Colon (tissue), 2 donors: ENCODE measurements around the gene GALNT18.
"Not testable (repeated sequence)": the region's sequence is repeated elsewhere in the genome, so short reads cannot be mapped to it uniquely, and the experiment has no call there.

Experiments used
- FAIRE-seq: peaks from 2 replicates; lab custom pipeline; 2012; peaks lifted over from hg19 to GRCh38; lab: Jason Lieb, UNC
- donor health status: control.
- donor health status: control.

The GALNT18 gene

DNA sequence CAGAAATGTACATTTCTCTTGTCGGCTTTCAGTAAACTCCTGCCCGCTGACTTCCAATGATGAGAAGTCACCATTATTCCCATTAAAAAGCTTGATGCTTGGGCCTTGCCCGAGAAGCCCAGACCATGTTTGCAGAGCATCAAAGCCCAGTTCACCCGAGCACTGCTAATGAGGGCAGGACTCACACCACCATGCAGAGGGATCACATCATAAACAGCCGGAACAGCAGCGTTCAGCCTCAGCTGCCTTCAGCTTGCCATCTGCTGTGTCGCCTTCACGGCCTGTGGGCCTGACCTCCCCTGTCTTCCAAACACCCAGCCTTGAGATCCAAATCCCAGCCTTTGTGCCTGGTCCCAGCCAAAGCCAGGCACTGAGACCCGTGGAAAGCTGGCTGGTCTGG, 163.3 kb downstream of the GALNT18 start:
- no peak for FAIRE-seq

DNA sequence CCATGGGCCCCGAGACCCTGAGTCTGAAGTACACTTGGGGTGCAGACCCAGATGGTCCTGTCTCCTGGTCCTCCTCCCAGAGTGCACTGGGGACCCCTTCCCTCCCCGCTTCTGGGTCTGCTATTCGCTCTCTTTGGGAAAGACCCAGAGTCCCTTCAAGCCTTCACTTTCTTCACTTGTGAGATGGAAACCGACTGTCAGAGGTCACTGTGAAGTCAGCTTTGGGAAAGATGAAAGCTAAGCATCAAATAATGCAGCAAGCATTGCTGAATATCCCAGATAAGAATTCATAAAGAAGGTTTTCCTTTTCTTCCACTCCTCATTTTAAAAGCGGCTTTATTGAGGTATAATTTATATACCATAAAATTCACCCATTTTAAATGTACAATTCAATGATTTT, 163.8 kb downstream of the GALNT18 start:
- FAIRE-seq, result no peak

DNA sequence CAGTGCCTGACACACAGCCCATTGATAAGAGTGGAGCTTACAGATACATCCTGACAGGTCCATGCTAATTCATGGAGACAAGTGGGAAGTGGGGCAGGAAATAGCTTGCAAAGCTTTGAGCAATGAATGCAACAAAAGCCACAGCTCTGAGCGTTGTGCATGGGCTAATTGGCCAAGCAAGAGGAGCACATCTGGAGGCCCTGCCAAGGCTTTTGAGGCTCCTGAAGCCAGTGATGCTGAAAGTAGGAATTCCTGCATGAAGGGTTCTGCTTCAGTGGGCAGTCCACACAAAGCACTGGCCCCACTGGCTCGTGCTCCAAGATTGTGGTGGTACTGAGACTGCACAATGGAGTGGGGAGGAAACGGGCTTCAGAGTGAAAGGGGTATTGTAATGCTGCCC, 164.9 kb downstream of the GALNT18 start:
- FAIRE-seq, result no peak

DNA sequence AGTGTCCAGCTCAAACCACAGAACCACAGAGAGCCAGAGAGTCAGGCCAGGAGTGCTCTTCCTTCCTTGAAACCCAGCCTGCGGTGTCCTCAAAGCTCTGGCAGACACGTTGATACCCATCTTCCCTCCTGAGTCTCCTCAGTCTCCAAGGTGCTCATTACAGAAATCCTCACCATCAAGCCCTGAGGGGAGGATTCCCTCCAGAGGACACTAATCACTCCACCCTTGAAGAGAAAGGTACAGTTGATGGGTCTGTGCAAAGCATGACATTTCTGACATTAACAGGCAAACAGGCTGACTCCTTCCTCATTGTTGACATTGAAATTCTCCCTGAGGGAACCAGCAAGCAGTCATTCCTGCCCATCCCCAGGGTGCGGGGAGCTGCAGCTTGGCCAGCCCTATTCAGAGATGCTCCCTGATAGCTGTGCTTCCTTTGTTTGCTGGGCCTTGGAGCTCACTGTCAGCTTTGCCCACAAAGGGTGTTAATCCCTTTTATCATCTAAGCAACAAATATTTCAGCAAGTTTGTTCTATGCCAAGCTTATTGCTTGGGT, 167.1 kb downstream of the GALNT18 start:
- FAIRE-seq, result no peak

DNA sequence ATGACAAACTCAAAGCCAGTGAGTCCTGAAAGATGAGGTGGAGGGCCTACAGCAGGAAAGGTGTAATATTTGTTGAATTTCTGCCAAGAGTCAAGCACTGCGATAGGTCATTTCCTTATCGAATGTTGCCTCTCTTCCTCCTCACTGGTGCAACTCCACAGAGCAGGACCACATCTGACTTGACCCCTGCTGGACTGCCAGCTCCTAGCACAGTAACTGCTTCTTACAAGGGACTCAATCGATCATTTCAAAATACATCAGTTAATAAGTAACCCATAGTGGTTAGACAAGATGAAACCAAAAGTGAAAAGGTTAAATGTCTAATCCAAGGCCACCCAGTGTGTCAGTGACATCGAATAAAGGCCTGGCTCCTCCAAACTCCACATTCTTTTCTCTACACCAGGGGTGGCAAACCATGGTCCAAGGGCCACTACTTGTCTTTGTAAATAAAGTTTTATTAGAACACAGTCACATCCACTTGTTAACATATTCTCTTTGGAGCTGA, 170.3 kb downstream of the GALNT18 start:
- FAIRE-seq, result no peak

DNA sequence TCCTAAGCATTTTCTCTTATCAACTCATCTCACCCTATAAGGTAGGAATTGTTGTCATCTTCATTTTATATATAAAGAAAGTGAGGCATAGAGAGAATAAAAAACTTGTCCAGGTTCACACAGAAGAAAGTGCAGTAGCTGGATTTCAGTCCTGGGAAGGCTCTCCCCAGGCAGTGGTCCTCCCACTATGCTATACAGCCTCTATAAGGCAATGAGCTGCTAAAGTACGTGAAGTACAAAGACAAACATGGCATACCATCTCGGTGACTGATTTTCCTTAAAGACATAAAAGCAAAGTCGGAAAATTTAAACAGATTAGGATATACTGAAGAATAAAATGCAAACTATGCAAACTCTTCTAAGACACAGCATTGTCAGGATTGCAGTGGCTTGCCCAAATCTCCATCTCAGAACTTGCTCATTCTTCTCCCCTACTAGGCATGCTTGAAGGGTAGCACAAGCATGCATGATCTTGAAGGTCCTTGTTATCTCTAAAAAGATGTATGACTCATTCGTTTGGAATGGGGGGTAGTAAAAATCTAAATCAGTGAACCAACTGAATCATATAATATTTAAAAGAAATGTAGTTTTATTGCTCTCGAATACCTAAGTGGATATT, 171.0 kb downstream of the GALNT18 start:
- no peak for FAIRE-seq

DNA sequence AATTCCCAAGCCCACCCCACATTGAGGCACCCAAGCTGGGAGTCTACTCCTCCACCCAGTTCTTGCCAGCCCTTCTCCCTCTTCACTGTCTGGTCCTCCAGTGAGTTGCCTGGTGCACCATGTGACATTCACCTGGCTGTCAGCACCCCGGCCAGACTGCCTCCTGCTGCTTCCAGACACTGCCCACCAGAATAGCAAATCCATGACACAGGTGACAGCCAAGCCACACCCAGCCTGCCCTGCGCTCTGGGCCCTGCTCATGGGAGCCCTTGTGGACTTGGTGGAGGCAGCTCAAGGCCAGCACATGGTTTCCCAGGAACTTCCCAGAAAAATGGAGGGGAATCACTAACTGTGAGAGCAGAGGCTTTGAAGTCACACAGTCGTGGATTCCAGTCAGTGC, 172.5 kb downstream of the GALNT18 start:
- no peak for FAIRE-seq

DNA sequence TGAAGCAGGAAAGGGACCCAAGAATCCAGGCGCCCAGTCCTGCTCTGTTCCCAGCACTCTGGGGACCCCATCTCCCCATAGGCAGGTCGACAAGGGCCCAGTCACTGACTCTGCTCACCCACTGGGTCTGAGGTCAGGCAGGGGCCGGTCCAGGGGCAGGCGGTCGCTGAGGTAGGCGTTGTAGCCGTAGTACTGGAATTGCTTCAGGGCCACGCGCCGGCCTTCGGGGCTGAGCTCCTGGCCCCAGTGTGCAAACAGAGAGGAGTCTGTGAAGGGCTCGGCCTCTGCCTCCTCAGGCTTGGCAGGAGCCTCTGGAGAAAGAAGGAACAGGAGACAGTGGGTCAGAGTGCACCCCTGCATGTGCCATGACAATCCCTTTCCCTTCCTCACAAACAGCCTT, 173.2 kb downstream of the GALNT18 start:
- FAIRE-seq, result no peak

DNA sequence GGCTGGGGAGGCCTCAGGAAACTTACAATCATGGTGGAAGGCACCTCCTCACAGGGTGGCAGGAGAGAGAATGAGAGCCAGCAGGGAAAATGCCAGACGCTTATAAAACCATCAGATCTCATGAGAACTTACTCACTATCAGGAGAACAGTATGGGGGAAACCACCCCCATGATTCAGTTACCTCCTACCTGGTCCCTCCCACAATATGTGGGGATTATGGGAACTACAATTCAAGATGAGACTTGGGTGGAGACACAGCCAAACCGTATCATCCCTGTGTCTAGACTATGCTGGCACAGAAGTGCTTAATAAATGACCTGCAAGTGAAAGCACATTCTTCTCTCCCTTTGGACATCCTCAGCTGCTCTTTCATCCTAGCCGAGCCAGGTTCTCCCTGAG, 174.2 kb downstream of the GALNT18 start:
- not testable (repeated sequence) for FAIRE-seq

DNA sequence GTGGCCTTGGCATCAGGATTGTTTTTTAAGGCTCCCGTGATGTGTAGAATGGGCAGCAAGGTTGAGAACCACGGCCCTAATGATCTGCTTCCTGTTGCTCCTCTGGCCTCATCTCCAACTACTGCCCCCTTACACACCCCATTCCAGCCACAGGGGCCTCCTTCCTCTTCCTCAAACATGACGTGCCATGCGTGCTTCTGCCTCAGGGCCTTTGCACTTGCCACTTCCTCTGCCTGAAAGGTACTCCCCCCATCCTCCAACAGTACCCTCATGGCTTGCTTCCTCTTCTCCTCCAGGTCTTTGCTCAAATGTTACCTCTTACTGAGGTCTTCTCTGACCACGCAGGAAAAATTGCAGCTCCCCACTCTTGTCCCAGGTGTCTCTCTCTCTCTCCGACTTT, 174.8 kb downstream of the GALNT18 start:
- no peak for FAIRE-seq

DNA sequence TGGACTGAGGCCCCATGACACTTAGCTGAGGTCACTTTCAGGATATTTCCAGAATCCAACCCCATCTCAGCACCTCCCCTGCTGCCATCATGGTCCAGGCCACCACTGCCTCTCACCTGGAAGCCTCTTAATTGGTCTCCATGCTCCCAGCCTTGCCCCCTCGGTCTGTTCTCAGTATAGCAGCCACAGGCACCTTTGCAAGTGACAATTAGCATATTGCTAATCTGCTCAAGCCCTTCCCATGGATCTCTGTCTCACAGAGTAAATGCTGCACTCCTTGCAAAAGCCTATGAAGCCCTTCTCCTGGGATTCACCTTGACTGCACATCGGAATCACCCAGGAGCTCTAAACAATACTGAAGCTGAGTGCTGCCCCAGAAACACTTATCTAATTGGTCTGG, 175.2 kb downstream of the GALNT18 start:
- no peak for FAIRE-seq

DNA sequence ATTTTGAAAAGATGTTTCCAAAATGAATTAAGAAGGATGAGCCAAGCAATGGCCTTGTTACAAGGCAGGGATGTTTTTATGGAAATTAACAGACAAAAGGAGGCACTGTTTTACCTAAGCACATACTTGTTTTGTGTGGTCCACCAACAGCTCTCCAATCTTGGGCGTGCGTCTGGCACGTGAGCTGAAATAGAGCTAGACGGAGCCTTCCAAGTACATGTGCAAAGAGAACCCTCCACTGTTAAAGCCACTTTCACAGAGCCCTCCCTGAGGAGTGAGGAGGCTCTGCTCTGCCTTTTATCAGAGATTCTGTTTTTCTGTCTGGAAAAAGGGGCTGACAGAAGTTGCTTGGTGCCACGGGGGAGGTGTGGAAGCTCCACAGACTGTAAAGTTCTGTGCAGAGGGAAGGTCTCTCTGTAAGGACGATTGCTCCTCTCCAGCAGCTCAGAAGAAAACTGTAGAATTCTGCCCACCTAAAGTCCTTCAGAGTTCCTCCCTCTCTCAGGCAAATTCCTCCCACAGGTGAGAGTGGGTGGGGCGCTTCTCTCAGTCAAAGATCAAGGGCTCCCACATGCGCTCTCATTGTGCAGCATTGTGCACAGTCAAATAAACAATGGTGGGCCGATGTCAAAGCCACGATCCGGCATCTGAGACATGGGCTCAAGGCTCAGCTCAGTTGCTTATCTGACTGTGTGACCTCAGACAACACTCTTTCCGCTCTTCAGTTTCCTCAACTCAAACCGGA, 176.2 kb downstream of the GALNT18 start:
- no peak for FAIRE-seq

DNA sequence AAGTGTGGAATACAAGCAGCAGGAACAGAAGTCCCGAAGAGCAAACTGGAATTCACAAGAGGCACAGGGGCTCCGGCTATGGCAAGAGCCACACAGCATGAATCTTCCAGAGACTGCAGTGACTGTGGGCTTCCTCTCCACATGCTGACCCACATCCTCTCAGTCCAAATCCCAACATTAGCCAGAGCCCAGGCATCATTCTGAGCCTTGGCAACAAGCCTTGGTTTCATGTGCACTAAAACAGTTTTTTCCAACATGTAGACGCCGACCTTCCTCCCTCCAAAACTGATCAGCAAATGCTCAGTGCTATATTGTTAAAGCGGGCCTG, 177.0 kb downstream of the GALNT18 start:
- no peak for FAIRE-seq

DNA sequence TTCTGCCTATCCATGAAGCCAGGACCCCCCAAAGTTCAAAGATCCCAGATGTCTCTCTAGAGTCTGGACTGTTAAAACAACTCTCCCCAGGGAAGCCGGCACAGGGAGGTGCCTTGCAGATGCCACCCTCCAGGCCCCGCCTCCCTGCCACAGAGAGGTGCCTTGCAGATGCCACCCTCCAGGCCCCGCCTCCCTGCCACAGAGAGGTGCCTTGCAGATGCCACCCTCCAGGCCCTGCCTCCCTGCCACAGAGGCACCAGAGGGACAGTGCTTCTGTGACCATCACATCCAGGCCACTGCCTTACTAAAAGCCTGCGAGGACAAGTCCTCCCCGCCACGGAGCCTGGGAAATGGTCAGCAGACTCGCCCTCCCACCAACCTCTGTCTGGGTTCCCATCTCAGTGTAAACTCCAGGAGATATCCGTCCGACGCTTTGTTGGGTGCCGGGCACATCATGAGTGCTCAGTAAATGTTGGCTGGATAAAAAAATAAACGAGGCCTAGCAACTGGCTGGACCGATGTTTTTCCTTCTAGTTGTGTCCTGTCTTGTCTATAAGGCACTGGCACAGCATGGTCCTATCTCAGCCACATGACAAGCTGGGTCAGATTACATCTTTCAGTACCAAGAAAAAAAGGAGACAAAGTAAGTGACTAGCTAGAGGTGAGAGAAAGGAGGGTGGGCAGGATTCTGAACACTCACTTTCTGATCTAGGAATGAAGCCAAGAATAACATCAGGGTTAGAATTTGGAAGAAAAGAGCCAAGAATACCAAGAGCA, 177.6 kb downstream of the GALNT18 start:
- FAIRE-seq, result no peak

DNA sequence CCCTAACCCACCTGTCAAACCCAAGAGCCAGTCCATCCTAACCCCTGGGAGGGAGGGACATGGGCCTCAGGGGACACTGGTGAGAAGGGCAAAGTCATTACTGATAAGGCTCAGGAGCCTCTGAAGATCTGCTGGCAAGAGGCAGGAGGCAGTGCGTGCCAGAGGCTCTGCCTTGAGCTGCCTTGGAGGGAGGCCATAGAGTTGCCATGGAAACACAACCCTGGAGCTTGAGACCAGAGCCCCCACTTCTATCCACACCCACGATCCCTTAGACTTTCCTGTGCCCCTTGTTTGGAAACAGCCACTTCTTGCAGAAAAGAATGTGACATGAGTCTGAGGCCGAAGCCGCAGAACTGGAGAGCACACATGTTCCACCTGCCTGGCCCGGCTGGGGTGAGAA, 179.0 kb downstream of the GALNT18 start:
- no peak for FAIRE-seq

DNA sequence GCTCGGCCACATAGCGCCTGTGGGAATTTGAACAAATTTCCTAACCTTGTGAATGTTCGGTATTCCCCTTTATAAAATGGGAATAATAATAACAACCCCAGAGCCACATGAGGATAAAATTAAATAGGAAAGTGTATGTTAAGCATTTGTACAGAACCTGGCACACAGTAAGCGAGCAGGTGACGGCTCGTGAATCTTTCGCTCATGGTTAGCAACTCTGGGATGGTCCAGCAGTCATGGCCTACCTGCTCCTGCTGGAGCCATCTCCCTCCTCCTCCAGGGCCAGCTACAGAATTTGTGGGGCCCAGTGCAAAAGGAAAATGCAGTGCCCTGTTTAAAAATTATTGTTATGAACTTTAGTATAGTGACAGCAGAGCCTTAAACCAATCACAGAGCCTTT, 180.3 kb downstream of the GALNT18 start:
- FAIRE-seq, result no peak

DNA sequence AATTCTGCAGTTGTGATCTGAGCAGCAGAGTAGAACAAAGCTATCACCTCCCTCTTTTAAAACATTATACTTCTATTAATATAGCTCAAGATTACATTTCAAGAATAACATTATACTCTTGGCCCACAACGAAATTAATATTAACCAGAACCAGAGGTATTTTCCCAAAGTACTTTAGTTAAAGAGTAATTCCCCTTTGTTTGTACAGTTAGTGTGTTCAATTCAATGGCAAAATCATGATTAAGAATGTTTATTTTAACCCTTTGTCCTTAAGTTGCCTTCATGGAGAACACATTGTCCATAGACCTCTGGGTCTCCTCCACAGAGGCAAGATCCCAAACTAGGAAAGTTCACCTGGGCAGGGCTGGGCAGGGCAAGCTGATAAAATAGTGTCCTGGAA, 180.7 kb downstream of the GALNT18 start:
- no peak for FAIRE-seq

DNA sequence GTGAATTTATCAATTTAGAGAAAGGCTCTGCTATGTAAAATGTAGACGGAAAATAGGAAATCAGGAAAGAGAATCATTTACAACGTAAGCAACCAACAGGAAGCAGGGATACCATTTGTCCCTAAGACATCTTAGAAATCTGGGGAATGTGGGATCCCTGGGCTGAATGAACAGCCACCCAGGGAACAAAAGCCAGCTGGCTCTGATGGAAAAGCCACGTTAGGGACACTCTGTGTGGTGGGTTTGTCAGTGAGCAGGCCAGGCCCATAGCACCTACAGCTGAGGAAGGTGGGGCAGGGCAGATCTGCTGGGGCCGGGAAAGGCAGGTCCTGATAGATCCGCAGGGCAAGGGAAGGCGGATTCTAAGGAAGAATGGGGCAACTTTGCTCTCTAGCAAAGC, 181.7 kb downstream of the GALNT18 start:
- FAIRE-seq, result no peak

DNA sequence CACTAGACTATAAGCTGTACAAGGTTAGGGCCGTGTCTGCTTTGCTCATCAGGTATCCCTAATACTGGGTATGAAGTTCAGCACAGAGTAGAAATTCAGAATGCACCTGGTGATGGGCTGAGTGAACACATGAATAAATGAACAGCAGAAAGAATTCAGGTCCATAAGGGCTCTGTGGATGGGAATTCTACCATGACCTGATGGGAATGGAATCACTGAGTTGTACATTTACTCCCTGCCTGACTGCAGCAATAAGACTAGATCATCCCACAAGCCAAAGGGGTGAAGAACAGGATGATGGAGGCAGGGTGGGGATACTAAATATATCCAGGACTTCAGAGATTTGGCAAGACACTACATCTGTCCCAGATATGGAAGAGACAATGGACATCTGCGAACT, 182.2 kb downstream of the GALNT18 start:
- no peak for FAIRE-seq

DNA sequence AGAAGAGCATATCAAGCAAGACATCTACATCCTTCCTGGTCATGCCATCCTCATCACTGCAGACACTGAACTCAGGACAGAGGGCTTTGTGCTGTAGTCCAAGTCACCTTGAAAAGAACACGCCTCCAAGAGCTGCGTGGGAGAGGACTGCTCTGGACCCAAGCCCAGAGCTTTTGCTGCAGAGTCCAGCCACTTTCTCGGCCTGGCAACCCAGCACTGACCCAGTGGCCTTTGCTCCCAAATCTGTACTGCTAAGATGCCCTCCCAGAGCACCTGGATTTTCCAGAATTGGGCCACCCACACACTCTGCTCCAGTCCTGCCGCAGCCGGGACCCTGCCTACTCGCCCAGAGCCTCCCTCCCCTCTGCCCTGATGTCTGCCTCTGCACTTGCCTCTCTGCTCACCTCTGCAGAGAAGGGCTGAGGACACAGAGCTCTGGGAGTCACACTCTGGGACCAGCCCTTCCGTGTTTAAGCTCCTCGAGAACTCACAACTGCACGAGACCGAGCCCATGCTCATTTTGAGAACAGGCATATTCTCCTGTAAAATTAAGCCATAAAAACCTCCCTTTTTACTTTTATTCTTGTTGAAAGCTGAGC, 185.0 kb downstream of the GALNT18 start:
- FAIRE-seq, result no peak

DNA sequence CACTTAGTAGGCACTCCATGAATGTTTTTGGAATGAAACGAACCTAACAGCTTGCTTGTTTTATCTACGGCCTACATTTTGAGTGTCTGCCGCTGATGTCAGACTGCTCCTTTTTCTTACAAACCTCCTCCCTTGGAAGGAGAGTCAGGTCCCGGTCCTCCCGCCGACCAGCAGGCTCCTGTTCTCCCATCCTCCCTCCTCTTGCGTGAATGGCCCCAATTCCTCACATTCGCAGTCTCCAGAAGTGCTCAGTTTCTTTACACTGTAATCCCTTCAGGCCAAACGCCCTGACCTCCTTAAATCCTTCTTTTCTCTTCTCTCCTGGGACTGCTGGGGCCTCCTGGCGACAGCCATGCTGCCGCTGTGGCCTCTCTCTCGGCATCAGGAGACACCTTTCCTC, 186.2 kb downstream of the GALNT18 start:
- FAIRE-seq, result no peak

DNA sequence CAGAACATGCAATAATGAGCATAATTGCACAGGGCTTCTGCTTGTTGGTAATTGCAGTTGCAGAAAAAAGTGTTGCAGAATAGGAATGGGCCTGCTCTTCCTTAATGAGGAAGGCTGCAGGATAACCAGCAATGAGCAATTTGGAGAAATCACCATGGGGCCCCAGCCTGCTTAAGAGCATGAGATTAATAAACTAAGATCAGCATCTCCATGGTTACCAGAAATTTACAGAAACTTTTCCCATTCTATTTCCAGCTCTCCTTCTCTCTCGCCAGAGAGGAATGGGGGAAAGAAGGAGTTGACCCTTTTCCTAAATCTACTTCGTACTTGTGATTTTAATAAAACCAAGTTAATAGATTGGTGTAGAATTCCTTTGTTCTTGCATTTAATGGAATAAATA, 187.8 kb downstream of the GALNT18 start:
- FAIRE-seq, result no peak
